Esophagus squamous epithelium (tissue), 5 donors: ENCODE measurements around the gene SRSF7. TPM values are rescaled to one million over a fixed set of nuclear protein-coding genes. Genes with fewer than 3 reads are reported as not detected.
"Not testable (repeated sequence)": the region's sequence is repeated elsewhere in the genome, so short reads cannot be mapped to it uniquely, and the experiment has no call there.

Source experiments
- DNase-seq: peaks from one replicate; lab custom pipeline; 2025; lab: John Stamatoyannopoulos, UW
- H3K27ac ChIP-seq, 4 donors: fragments of 200-600 bp; sonication (generic); one replicate each; pipeline ENCODE4 v1.5.1; 2016 to 2019; ENCODE audit warnings: mild to moderate bottlenecking in 1 of 4
- H3K27me3 ChIP-seq, 4 donors: fragments of 200-600 bp; sonication (generic); 1 replicate in 3 of 4; 2 replicates in 1 of 4; pipeline versions ENCODE4 v1.5.1 to v1.6.0; 2017 to 2021; ENCODE audit warnings: antibody characterized with exemption in 1 of 4
- H3K36me3 ChIP-seq, 3 donors: fragments of 200-600 bp; sonication (generic); one replicate each; pipeline ENCODE4 v1.5.1; 2016 to 2019
- H3K4me1 ChIP-seq, 3 donors: fragments of 200-600 bp; sonication (generic); one replicate each; pipeline ENCODE4 v1.5.1; 2017 to 2019
- H3K4me3 ChIP-seq, 4 donors: fragments of 200-600 bp; sonication (generic); 1 replicate in 3 of 4; 2 replicates in 1 of 4; pipeline ENCODE4 v1.5.1; 2016 to 2019; ENCODE audit warnings: mild to moderate bottlenecking in 2 of 4, moderate library complexity in 1 of 4
- H3K9me3 ChIP-seq, 3 donors: fragments of 200-600 bp; sonication (generic); one replicate each; pipeline ENCODE4 v1.5.1; 2016 to 2019
- POLR2A ChIP-seq, 4 donors: fragments of 450-650 bp; IDR thresholded peaks; one replicate each; pipeline ENCODE4 v1.6.1; 2017; ENCODE audit warnings: antibody characterized with exemption in 4 of 4, mild to moderate bottlenecking in 4 of 4, moderate library complexity in 3 of 4
- WGBS, 2 donors: methylation state at CpG; one replicate each; pipeline ENCODE4 v1.1.5; 2018; 5-methylcytosine and 5-hydroxymethylcytosine counted together
- intact Hi-C: fragments of 100-400 bp; cut with DNase I; formaldehyde crosslinking; loops from one replicate; pipeline ENCODE4 v1.15.0; 2022
- total RNA-seq, 4 donors: library from RNA; depleted of rRNA; stranded (reverse); fragments of >200 nt; gene quantifications; one replicate each; pipeline ENCODE4 v1.1.0, GENCODE V29; 2016
- TF ChIP-seq, protein P1 (sequence below), 6 experiments: fragments of 450-650 bp in 4 of 6; fragments of 200-600 bp in 2 of 6; sonication (generic) in 2 of 6; IDR thresholded peaks; one replicate each; pipeline ENCODE4 v1.5.1; 2016 to 2019; ENCODE audit warnings: antibody characterized with exemption in 6 of 6, mild to moderate bottlenecking in 4 of 6, moderate library complexity in 4 of 6
- donor health status: DM: yes; HTN: yes; CAD: no.

The SRSF7 gene
- total RNA-seq, 4 donors from 2014 or later: 57.0 to 127 (median 103) TPM

DNA sequence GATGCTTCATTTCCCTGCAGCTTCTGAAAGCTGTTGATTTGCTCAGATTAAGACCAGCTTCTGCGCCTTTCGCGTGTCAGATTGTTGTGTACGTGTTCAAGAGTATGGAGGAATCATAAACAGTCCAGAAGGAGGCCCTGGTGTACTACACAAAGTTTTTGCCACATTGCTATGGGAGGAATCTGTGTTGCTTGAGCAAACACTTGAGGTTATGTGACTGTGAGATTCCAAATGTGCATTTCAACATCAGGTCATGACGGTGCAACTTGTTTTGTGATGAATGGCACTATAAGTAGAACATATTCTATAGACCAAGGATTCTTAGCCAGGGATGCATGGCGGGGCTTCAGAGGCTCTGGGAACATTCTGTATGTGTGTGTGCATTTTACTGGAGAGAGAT is 35.0 kb downstream of the SRSF7 start:
- WGBS, 2 donors: 69 to 90% methylated on average over 5 to 6 of the region's 6 CpGs
- no peaks in the 10 kb centered on the region for H3K9me3 ChIP-seq

DNA sequence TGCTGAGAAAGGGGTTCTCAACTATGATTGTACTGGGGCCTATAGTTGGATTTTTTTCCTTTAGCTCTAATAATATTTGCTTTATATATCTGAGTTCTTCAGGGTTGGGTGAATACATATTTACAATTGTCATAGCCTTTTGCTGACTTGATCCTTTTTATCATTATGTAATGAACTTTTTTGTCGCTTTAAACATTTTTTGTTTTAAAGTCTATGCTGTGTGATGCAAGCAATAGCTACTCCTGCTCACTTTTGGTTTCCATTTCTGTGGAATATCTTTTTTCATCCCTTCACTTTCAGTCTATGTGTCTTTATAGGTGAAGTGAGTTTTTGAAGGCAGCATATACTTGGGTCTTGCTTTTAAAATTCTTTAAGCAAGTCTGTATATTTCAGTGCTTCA is 36.2 kb downstream of the SRSF7 start:
- H3K36me3 ChIP-seq, H3K4me3 ChIP-seq, H3K9me3 ChIP-seq, H3K27ac ChIP-seq, DNase-seq, intact Hi-C loops, H3K27me3 ChIP-seq: not testable (repeated sequence)
- H3K4me1 ChIP-seq: peaks cover 0 to 11% (median 3%) of the 10 kb centered on the region in 3 donors
- WGBS, 2 donors: 87 to 93% methylated on average over 1 of the region's 1 CpG

More for the DNA sequence above, 35.0 kb downstream of the SRSF7 start:
- no peaks in the 10 kb centered on the region for H3K27me3 ChIP-seq
- peaks cover 0 to 24% (median 3%) of the 10 kb centered on the region in 3 donors for H3K4me1 ChIP-seq
- DNase-seq: no peak
- intact Hi-C loops: no loop called here
- H3K36me3 ChIP-seq: peaks cover 0 to 2% (median 0%) of the 10 kb centered on the region in 3 donors
- peak overlapping the region in 1 of 4 donors; percentile 31 for H3K27ac ChIP-seq
- no peak overlapping the region for H3K4me3 ChIP-seq
- no peak for TF ChIP-seq POLR2A (IDR thresholded peaks at IDR 0.05)
- TF ChIP-seq, protein P1, sequence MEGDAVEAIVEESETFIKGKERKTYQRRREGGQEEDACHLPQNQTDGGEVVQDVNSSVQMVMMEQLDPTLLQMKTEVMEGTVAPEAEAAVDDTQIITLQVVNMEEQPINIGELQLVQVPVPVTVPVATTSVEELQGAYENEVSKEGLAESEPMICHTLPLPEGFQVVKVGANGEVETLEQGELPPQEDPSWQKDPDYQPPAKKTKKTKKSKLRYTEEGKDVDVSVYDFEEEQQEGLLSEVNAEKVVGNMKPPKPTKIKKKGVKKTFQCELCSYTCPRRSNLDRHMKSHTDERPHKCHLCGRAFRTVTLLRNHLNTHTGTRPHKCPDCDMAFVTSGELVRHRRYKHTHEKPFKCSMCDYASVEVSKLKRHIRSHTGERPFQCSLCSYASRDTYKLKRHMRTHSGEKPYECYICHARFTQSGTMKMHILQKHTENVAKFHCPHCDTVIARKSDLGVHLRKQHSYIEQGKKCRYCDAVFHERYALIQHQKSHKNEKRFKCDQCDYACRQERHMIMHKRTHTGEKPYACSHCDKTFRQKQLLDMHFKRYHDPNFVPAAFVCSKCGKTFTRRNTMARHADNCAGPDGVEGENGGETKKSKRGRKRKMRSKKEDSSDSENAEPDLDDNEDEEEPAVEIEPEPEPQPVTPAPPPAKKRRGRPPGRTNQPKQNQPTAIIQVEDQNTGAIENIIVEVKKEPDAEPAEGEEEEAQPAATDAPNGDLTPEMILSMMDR (IDR thresholded peaks at IDR 0.05): no peak

DNA sequence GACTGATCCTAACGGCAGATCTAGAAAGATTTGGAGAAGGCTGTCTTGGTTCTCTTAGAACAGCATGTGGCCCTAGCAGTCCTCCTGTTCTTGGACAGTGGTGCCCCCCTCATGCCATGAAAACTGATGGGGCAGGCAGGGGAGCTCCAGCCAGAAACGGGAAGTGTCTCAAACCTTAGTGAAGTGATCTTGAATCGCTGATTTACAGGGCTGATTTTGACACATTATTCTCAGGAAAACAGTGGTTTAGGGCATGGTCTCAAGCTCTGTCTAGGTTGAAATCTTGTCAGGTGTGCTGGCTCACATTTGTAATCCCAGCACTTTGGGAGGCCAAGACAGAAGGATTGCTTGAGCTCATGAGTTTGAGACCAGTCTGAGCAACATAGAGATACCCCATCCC is 37.8 kb downstream of the SRSF7 start:
- Histone ChIP-seq H3K4me3 (no peak overlapping the region), H3K4me1 (no peaks in the 10 kb centered on the region), H3K36me3 (peaks cover 0 to 6% (median 0%) of the 10 kb centered on the region in 3 donors), H3K9me3 (no peaks in the 10 kb centered on the region), H3K27ac (no peak overlapping the region), H3K27me3 (no peaks in the 10 kb centered on the region)
- DNase-seq: no peak
- 89 to 92% methylated on average over 2 to 3 of the region's 3 CpGs for WGBS, 2 donors
- intact Hi-C loops: no loop called here
- TF ChIP-seq, protein P1 (IDR thresholded peaks at IDR 0.05): no peak
- no peak for TF ChIP-seq POLR2A (IDR thresholded peaks at IDR 0.05)

DNA sequence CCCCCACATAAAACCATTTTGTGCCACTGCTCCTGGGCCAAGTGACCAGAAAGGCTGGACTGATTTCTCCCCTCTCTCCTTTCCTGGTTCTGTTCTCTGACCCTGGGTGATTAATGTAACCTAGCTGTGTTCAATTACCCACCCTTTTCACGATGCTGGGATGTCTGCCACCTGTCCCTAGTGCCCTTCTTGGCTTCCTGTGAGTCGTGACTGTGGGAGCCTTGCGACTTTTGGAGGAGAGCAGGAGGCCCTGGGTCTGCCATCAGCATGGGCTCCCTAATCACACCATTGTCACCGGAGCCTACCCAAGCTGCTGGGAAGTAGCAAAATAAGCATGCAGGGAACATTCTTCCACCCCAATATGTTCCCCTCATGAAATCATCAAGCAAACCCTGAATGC is 38.3 kb downstream of the SRSF7 start:
- H3K27me3 ChIP-seq: no peaks in the 10 kb centered on the region
- H3K4me1 ChIP-seq: no peaks in the 10 kb centered on the region
- TF ChIP-seq, protein P1 (IDR thresholded peaks at IDR 0.05): no peak
- TF ChIP-seq POLR2A (IDR thresholded peaks at IDR 0.05): no peak
- H3K9me3 ChIP-seq: no peaks in the 10 kb centered on the region
- peaks cover 0 to 6% (median 0%) of the 10 kb centered on the region in 3 donors for H3K36me3 ChIP-seq
- no peak for DNase-seq
- no peak overlapping the region for H3K4me3 ChIP-seq
- intact Hi-C loops: no loop called here
- WGBS, 2 donors: 17 to 77% methylated on average over 1 to 3 of the region's 4 CpGs
- no peak overlapping the region for H3K27ac ChIP-seq

DNA sequence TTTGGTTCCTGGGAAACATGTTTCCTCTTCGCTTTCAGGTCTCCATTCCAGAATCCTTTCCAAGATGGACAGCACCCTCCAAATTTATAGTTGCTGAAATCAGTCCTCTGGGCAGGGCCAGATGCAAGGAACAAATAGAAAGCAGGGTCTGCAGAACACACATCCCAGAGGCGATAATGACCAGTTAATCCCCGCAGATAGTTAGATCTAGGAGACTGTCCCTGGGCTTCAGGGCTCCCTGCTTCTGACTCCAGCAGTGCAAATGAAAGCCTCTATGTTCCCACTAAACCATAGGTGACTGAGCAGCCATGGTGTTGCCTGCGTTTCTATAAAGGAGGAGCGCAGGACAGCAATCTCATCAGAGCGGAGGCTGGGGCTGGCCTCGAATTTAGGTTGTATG is 38.7 kb downstream of the SRSF7 start:
- WGBS, 2 donors: 94 to 100% methylated on average over 7 of the region's 7 CpGs

More for the DNA sequence above, 38.7 kb downstream of the SRSF7 start:
- no peak for DNase-seq
- intact Hi-C loops: no loop called here
- Histone ChIP-seq H3K36me3 (peaks cover 0 to 6% (median 0%) of the 10 kb centered on the region in 3 donors), H3K4me3 (no peak overlapping the region), H3K27me3 (no peaks in the 10 kb centered on the region), H3K27ac (no peak overlapping the region), H3K4me1 (no peaks in the 10 kb centered on the region), H3K9me3 (no peaks in the 10 kb centered on the region)
- TF ChIP-seq, protein P1 (IDR thresholded peaks at IDR 0.05): no peak
- no peak for TF ChIP-seq POLR2A (IDR thresholded peaks at IDR 0.05)
